Measurements from ENCODE around the gene ZDHHC16.
"Not testable (repeated sequence)": the region's sequence is repeated elsewhere in the genome, so short reads cannot be mapped to it uniquely, and the experiment has no call there.

The ZDHHC16 gene

DNA sequence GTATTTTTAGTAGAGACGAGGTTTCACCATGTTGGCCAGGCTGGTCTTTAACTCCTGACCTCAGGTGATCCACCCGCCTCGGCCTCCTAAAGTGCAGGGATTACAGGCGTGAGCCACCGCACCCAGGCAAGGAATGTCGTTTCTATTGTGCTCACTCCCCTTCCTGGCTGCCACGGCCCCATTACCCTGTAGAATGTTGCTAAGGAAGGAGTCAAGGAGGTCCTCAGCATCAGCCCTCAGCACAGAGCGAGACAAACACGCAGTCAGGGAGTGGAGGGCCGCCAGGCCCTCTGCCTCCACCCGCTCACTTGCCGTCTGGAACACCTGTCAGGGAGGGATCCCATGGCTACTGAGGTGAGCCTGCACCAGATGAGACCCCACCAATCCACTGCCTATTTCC lies 22.8 kb downstream of the ZDHHC16 start:
- not testable (repeated sequence) for H3K27me3 ChIP-seq (ENCODE audit: control insufficient read depth in 5 of 5, insufficient read depth in 4 of 5, low read length in 5 of 5); H3K9ac ChIP-seq (ENCODE audit: low read length in 5 of 5); H3K4me3 ChIP-seq (ENCODE audit: low read depth in 1 of 5, low read length in 5 of 5); H3K9me3 ChIP-seq (ENCODE audit: control insufficient read depth in 5 of 5, low read length in 5 of 5); H3K27ac ChIP-seq (ENCODE audit: low read depth, low read length)
- H3K4me1 ChIP-seq (ENCODE audit: control insufficient read depth in 5 of 5, insufficient read depth in 5 of 5, low read length in 5 of 5): peaks cover 4 to 25% (median 19%) of the 10 kb centered on the region in 5 donors
- H3K36me3 ChIP-seq (ENCODE audit: control insufficient read depth in 5 of 5, insufficient read depth in 5 of 5, low read length in 5 of 5): peaks cover 24 to 87% (median 76%) of the 10 kb centered on the region in 5 donors

DNA sequence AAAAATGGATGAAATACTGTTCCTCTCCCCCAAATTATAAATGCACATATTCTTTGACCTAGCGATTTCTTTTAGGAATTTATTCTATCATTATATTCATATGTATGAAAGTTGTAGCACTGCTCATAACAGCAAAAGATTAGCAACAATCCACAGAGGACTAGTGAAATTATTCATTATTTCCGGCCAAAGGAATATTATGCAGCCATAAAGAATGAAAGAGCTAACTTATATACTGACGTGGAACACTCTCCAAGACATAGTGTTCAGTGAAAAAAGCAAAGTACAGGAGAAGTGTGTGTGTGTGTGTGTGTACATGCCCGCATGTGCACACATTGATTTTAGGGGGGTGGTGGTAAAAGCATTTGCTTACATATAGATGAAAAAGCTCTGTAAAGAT lies 28.9 kb downstream of the ZDHHC16 start:
- Histone ChIP-seq H3K36me3 (ENCODE audit: control insufficient read depth in 5 of 5, insufficient read depth in 5 of 5, low read length in 5 of 5) (peaks cover 30 to 87% (median 73%) of the 10 kb centered on the region in 5 donors), H3K27ac (ENCODE audit: low read depth, low read length) (no peak overlapping the region)

DNA sequence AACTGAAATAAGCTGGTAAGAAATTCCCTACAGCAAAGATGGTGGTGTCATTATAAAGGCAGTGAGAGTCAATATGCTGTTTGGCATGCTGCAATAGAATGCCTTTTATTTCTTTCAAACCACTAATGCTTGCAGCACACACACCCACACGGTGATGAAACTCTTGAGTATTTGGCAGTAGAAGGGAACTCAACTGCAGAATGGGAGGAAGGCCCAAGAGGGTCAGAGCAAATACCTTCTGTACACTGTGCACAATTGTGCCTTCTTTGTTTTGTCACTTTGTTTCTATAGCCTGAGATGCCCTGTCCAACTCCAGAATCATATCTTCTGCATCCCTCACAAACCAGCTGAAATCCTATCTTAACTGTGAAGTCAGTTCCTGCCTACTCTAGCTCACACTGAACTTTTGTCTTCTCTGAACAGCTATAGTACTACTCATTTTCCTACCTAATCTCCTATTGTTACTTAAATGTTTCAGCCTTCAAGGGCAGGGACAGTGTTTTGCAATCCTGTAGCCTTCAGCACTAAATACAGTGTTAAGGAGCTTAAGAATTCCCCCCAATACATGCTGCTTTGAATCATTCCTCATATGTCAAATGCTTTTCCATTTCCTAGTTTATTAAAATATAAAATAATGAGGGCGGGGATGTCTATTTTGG lies 30.1 kb downstream of the ZDHHC16 start:
- no peak overlapping the region for H3K27ac ChIP-seq (ENCODE audit: low read depth, low read length)
- no peaks in the 10 kb centered on the region for H3K27me3 ChIP-seq (ENCODE audit: control insufficient read depth in 5 of 5, insufficient read depth in 4 of 5, low read length in 5 of 5)
- H3K9me3 ChIP-seq (ENCODE audit: control insufficient read depth in 5 of 5, low read length in 5 of 5): no peaks in the 10 kb centered on the region
- H3K9ac ChIP-seq (ENCODE audit: low read length in 5 of 5): no peak overlapping the region
- H3K4me1 ChIP-seq (ENCODE audit: control insufficient read depth in 5 of 5, insufficient read depth in 5 of 5, low read length in 5 of 5): peaks cover 0 to 8% (median 6%) of the 10 kb centered on the region in 5 donors
- H3K4me3 ChIP-seq (ENCODE audit: low read depth in 1 of 5, low read length in 5 of 5): no peak overlapping the region
- H3K36me3 ChIP-seq (ENCODE audit: control insufficient read depth in 5 of 5, insufficient read depth in 5 of 5, low read length in 5 of 5): peaks cover 21 to 88% (median 74%) of the 10 kb centered on the region in 5 donors

More for the DNA sequence above, 28.9 kb downstream of the ZDHHC16 start:
- no peaks in the 10 kb centered on the region for H3K9me3 ChIP-seq (ENCODE audit: control insufficient read depth in 5 of 5, low read length in 5 of 5)
- H3K27me3 ChIP-seq (ENCODE audit: control insufficient read depth in 5 of 5, insufficient read depth in 4 of 5, low read length in 5 of 5): no peaks in the 10 kb centered on the region
- H3K4me3 ChIP-seq (ENCODE audit: low read depth in 1 of 5, low read length in 5 of 5): no peak overlapping the region
- no peak overlapping the region for H3K9ac ChIP-seq (ENCODE audit: low read length in 5 of 5)
- H3K4me1 ChIP-seq (ENCODE audit: control insufficient read depth in 5 of 5, insufficient read depth in 5 of 5, low read length in 5 of 5): peaks cover 0 to 8% (median 6%) of the 10 kb centered on the region in 5 donors

DNA sequence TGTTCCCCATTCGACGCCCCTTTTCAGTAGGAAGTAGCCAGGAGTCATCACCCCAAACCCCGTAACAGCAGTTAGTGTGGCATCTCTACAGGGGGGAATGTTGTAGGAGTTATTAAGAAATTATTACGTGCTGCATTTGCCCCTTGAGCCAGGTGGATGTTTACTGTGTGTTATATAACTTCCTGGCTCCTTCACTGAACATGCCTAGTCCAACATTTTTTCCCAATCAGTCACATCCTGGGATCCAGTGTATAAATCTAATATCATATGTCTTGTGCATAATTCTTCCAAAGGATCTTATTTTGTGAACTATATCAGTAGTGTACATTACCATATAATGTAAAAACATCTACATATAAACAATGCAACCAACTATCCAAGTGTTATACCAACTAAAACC lies 33.4 kb downstream of the ZDHHC16 start:
- H3K36me3 ChIP-seq (ENCODE audit: control insufficient read depth in 5 of 5, insufficient read depth in 5 of 5, low read length in 5 of 5): peaks cover 23 to 75% (median 61%) of the 10 kb centered on the region in 5 donors

DNA sequence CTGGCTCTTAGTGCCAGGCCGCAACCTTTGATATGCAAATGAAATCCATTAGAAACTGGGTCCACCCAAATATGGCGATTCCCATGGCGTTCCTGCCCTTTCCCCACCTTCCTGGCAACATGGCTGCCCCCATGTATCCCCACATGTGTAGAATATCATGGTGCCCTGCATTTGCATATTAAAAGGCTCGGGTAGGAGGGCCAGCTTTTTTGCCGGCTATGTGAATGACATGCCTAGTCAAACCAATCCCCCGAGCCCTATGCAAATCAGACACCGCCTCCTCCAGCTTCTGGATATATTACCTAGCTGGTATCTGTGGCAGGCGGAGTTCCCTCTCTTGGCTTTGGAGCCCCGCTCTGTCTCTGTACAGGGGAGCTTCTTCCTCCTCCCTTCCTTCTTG lies 34.0 kb downstream of the ZDHHC16 start:
- Histone ChIP-seq H3K36me3 (ENCODE audit: control insufficient read depth in 5 of 5, insufficient read depth in 5 of 5, low read length in 5 of 5) (peaks cover 19 to 70% (median 57%) of the 10 kb centered on the region in 5 donors), H3K9ac (ENCODE audit: low read length in 5 of 5) (no peak overlapping the region), H3K9me3 (ENCODE audit: control insufficient read depth in 5 of 5, low read length in 5 of 5) (no peaks in the 10 kb centered on the region), H3K27me3 (ENCODE audit: control insufficient read depth in 5 of 5, insufficient read depth in 4 of 5, low read length in 5 of 5) (no peaks in the 10 kb centered on the region), H3K27ac (ENCODE audit: low read depth, low read length) (no peak overlapping the region), H3K4me3 (ENCODE audit: low read depth in 1 of 5, low read length in 5 of 5) (no peak overlapping the region), H3K4me1 (ENCODE audit: control insufficient read depth in 5 of 5, insufficient read depth in 5 of 5, low read length in 5 of 5) (peaks cover 0 to 10% (median 6%) of the 10 kb centered on the region in 5 donors)

More for the DNA sequence above, 33.4 kb downstream of the ZDHHC16 start:
- H3K9ac ChIP-seq (ENCODE audit: low read length in 5 of 5); H3K27ac ChIP-seq (ENCODE audit: low read depth, low read length); H3K4me3 ChIP-seq (ENCODE audit: low read depth in 1 of 5, low read length in 5 of 5); H3K9me3 ChIP-seq (ENCODE audit: control insufficient read depth in 5 of 5, low read length in 5 of 5); H3K27me3 ChIP-seq (ENCODE audit: control insufficient read depth in 5 of 5, insufficient read depth in 4 of 5, low read length in 5 of 5): not testable (repeated sequence)
- H3K4me1 ChIP-seq (ENCODE audit: control insufficient read depth in 5 of 5, insufficient read depth in 5 of 5, low read length in 5 of 5): peaks cover 0 to 10% (median 6%) of the 10 kb centered on the region in 5 donors

DNA sequence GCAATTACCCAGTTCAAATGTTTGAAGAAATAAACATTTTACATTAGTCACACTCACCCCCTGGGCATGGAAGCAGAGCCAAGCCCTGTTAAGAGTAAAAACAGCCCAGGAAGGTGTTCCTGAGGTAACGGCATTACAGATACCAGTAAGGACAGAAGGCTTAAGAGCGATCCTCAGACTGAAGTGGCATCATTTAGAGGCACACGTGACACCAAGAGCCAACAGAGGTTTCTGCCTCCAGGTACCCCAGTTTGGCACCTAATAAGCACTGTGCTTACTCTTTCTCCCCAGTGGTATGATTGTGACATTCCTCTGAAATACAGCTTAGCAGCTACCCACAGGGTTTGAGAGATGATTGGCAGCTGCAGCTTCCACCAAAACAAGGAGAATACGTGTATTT lies 35.1 kb downstream of the ZDHHC16 start:
- Histone ChIP-seq H3K9ac (ENCODE audit: low read length in 5 of 5) (no peak overlapping the region), H3K4me1 (ENCODE audit: control insufficient read depth in 5 of 5, insufficient read depth in 5 of 5, low read length in 5 of 5) (peaks cover 0 to 6% (median 4%) of the 10 kb centered on the region in 5 donors), H3K27ac (ENCODE audit: low read depth, low read length) (no peak overlapping the region), H3K4me3 (ENCODE audit: low read depth in 1 of 5, low read length in 5 of 5) (no peak overlapping the region), H3K36me3 (ENCODE audit: control insufficient read depth in 5 of 5, insufficient read depth in 5 of 5, low read length in 5 of 5) (peaks cover 19 to 62% (median 54%) of the 10 kb centered on the region in 5 donors), H3K27me3 (ENCODE audit: control insufficient read depth in 5 of 5, insufficient read depth in 4 of 5, low read length in 5 of 5) (no peaks in the 10 kb centered on the region), H3K9me3 (ENCODE audit: control insufficient read depth in 5 of 5, low read length in 5 of 5) (no peaks in the 10 kb centered on the region)

DNA sequence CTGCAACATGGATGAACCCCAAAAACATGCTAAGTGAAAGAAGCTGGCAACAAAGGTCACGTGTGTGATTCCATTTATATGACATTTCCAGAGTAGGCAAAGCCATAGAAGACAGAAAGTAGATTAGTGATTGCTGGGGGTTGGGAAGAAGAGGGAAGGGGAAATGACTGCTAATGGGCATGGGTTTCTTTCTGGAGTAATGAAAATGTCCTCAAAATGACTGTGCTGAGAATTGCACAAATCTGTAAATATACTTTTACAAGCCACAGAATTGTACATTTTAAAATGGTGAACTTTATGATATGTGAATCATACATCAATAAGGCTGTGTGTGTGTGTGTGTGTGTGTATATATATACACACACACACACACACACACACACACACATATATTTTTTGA lies 36.4 kb downstream of the ZDHHC16 start:
- H3K36me3 ChIP-seq (ENCODE audit: control insufficient read depth in 5 of 5, insufficient read depth in 5 of 5, low read length in 5 of 5): peaks cover 15 to 48% (median 41%) of the 10 kb centered on the region in 5 donors
- H3K4me1 ChIP-seq (ENCODE audit: control insufficient read depth in 5 of 5, insufficient read depth in 5 of 5, low read length in 5 of 5): peaks cover 0 to 5% (median 2%) of the 10 kb centered on the region in 5 donors
- no peaks in the 10 kb centered on the region for H3K9me3 ChIP-seq (ENCODE audit: control insufficient read depth in 5 of 5, low read length in 5 of 5)
- H3K27me3 ChIP-seq (ENCODE audit: control insufficient read depth in 5 of 5, insufficient read depth in 4 of 5, low read length in 5 of 5): no peaks in the 10 kb centered on the region
- H3K9ac ChIP-seq (ENCODE audit: low read length in 5 of 5): no peak overlapping the region
- H3K27ac ChIP-seq (ENCODE audit: low read depth, low read length): no peak overlapping the region
- no peak overlapping the region for H3K4me3 ChIP-seq (ENCODE audit: low read depth in 1 of 5, low read length in 5 of 5)

DNA sequence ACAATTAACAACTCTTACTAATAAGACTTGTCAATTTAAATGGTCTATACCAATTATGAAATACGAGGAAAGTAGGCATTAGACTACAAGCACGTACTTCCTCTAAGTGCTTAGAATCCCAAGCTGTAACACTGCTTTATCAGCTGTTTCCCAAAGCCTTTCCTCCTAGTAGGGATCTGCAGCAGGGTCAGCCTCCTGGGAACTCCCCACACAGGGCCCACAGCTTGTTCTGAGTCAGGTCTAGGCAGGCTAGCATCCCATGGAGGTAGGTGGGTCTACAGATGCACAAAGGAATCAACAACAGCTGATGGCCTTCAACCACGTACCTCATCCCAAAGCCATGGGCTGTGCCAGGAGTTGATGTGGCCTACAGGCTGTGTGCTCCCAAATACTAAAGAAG lies 37.5 kb downstream of the ZDHHC16 start:
- Histone ChIP-seq H3K27ac (ENCODE audit: low read depth, low read length) (no peak overlapping the region), H3K9ac (ENCODE audit: low read length in 5 of 5) (no peak overlapping the region), H3K36me3 (ENCODE audit: control insufficient read depth in 5 of 5, insufficient read depth in 5 of 5, low read length in 5 of 5) (peaks cover 8 to 37% (median 30%) of the 10 kb centered on the region in 5 donors)

DNA sequence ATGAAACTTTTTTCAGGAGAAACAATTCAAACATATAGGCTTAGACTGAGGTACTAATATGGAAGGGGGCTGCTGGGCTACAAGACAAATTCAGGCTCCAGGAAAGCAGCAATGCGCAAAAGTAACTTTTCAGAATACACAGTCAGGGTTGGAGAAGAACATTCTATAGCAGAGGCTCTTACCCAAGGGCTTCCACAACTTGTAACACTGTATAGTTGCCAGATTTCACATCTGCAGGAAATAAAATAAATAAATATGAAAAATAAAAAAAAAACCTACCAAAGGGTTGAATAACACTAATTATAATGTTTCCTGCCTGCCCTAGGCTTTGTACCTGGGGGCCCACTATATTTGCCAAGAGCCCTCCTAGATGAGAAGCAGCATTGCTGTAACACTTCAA lies 37.9 kb downstream of the ZDHHC16 start:
- peaks cover 6 to 35% (median 26%) of the 10 kb centered on the region in 5 donors for H3K36me3 ChIP-seq (ENCODE audit: control insufficient read depth in 5 of 5, insufficient read depth in 5 of 5, low read length in 5 of 5)
- H3K27ac ChIP-seq (ENCODE audit: low read depth, low read length): no peak overlapping the region
- H3K4me1 ChIP-seq (ENCODE audit: control insufficient read depth in 5 of 5, insufficient read depth in 5 of 5, low read length in 5 of 5): peaks cover 0 to 9% (median 2%) of the 10 kb centered on the region in 5 donors

More for the DNA sequence above, 37.5 kb downstream of the ZDHHC16 start:
- Histone ChIP-seq H3K9me3 (ENCODE audit: control insufficient read depth in 5 of 5, low read length in 5 of 5) (no peaks in the 10 kb centered on the region), H3K27me3 (ENCODE audit: control insufficient read depth in 5 of 5, insufficient read depth in 4 of 5, low read length in 5 of 5) (no peaks in the 10 kb centered on the region), H3K4me1 (ENCODE audit: control insufficient read depth in 5 of 5, insufficient read depth in 5 of 5, low read length in 5 of 5) (peaks cover 0 to 7% (median 2%) of the 10 kb centered on the region in 5 donors), H3K4me3 (ENCODE audit: low read depth in 1 of 5, low read length in 5 of 5) (no peak overlapping the region)

DNA sequence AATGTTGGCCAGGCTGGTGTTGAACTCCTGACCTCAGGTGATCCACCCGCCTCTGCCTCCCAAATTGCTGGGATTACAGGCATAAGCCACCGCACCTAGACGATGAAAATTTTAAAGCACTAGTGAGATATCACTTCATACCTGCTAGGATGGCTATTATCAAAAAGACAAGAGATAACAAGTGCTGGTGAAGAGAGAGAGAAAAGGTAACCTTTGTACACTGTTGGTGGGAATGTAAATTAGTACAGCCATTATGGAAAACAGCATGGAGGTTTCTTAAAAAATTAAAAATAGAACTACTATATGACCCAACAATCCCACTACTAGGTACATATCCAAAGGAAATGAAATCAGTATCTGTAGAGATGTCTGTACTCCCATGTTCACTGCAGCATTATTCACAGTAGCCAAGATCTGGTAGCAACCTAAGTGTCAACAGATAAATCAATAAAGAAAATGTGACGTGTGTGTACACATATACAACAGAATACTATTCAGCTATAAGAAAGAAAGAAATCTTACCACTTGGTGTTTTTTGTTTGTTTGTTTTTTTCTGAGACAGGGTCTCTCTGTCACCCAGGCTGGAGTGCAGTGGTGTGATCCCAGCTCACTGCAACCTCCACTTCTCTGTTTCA lies 39.8 kb downstream of the ZDHHC16 start:
- Histone ChIP-seq H3K27me3 (ENCODE audit: control insufficient read depth in 5 of 5, insufficient read depth in 4 of 5, low read length in 5 of 5) (no peaks in the 10 kb centered on the region), H3K9me3 (ENCODE audit: control insufficient read depth in 5 of 5, low read length in 5 of 5) (no peaks in the 10 kb centered on the region), H3K4me1 (ENCODE audit: control insufficient read depth in 5 of 5, insufficient read depth in 5 of 5, low read length in 5 of 5) (peaks cover 0 to 15% (median 10%) of the 10 kb centered on the region in 5 donors), H3K9ac (ENCODE audit: low read length in 5 of 5) (no peak overlapping the region), H3K27ac (ENCODE audit: low read depth, low read length) (no peak overlapping the region), H3K36me3 (ENCODE audit: control insufficient read depth in 5 of 5, insufficient read depth in 5 of 5, low read length in 5 of 5) (peaks cover 6 to 17% (median 10%) of the 10 kb centered on the region in 5 donors), H3K4me3 (ENCODE audit: low read depth in 1 of 5, low read length in 5 of 5) (no peak overlapping the region)

More for the DNA sequence above, 37.9 kb downstream of the ZDHHC16 start:
- H3K9me3 ChIP-seq (ENCODE audit: control insufficient read depth in 5 of 5, low read length in 5 of 5): no peaks in the 10 kb centered on the region
- H3K9ac ChIP-seq (ENCODE audit: low read length in 5 of 5): no peak overlapping the region
- no peaks in the 10 kb centered on the region for H3K27me3 ChIP-seq (ENCODE audit: control insufficient read depth in 5 of 5, insufficient read depth in 4 of 5, low read length in 5 of 5)
- H3K4me3 ChIP-seq (ENCODE audit: low read depth in 1 of 5, low read length in 5 of 5): no peak overlapping the region

Data from subcutaneous abdominal adipose tissue (tissue), 5 donors.